GM12891 (cell line): ENCODE results near the gene ZSCAN22.

ENCODE experiments used
- PAX5 ChIP-seq: IDR thresholded peaks from 2 replicates; pipeline ENCODE4 v1.6.1; 2011; ENCODE audit warnings: low read length, moderate library complexity, mild to moderate bottlenecking; ENCODE audit not compliant: insufficient read depth, severe bottlenecking
- POLR2A ChIP-seq: IDR thresholded peaks from 2 replicates; pipeline ENCODE4 v1.6.1; 2011; ENCODE audit warnings: low read depth, low read length, control low read depth
- POLR2AphosphoS5 ChIP-seq: IDR thresholded peaks from 2 replicates; pipeline ENCODE4 v1.6.1; 2011; ENCODE audit warnings: low read depth, low read length, control low read depth
- POU2F2 ChIP-seq: IDR thresholded peaks from 2 replicates; pipeline ENCODE4 v1.6.1; 2011; ENCODE audit warnings: low read depth, mild to moderate bottlenecking, control low read depth, low read length, moderate library complexity
- SPI1 ChIP-seq: IDR thresholded peaks from 2 replicates; pipeline ENCODE4 v1.6.1; 2011; ENCODE audit warnings: low read depth, low read length, control low read depth
- TAF1 ChIP-seq: IDR thresholded peaks from 2 replicates; pipeline ENCODE4 v1.6.1; 2011; ENCODE audit warnings: low read depth, low read length, control low read depth

DNA sequence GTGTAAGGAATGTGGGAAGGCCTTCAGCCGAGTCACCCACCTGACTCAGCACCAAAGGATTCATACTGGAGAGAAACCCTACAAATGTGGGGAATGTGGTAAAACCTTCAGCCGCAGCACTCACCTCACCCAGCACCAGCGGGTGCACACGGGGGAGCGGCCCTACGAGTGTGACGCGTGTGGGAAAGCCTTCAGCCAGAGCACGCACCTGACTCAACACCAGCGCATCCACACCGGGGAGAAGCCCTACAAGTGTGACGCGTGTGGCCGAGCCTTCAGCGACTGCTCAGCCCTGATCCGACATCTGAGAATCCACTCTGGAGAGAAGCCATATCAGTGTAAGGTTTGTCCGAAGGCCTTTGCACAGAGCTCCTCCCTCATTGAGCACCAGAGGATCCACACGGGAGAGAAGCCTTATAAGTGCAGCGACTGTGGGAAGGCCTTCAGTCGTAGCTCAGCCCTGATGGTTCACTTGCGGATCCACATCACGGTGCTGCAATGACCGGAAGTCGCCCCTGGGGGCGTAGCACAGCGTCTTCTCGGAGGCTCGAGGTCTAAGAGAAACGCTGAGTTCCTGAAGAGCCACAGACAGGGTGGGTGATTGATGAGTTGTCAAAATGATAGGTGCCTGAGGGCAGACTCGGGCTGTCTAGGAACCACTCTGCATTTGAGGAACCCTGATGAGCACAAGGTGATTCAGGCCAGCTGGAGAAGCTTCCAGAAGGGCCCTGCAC lies 12.2 kb downstream of the ZSCAN22 start:
- TF ChIP-seq POLR2AphosphoS5 (no peak), POLR2A (no peak), TAF1 (no peak), SPI1 (no peak), PAX5 (no peak), POU2F2 (no peak)
